IPS-15b (cell line): ENCODE measurements around the gene PTPRN2.
"Not testable (repeated sequence)": the region's sequence is repeated elsewhere in the genome, so short reads cannot be mapped to it uniquely, and the experiment has no call there.

Source experiments
- H3K27me3 ChIP-seq: one replicate; pipeline ENCODE4 v1.6.1; 2013; ENCODE audit warnings: low read length; ENCODE audit not compliant: control insufficient read depth, insufficient read depth
- H3K36me3 ChIP-seq: one replicate; pipeline ENCODE4 v1.6.1; 2013; ENCODE audit warnings: low read length; ENCODE audit not compliant: control insufficient read depth, insufficient read depth
- H3K4me1 ChIP-seq: one replicate; pipeline ENCODE4 v1.6.1; 2013; ENCODE audit warnings: mild to moderate bottlenecking, low read length; ENCODE audit not compliant: control insufficient read depth, insufficient read depth
- H3K4me3 ChIP-seq: one replicate; pipeline ENCODE4 v1.5.1; 2013; ENCODE audit warnings: low read depth, low read length
- H3K9ac ChIP-seq: one replicate; pipeline ENCODE4 v1.6.1; 2013; ENCODE audit warnings: low read depth, mild to moderate bottlenecking, low read length
- H3K9me3 ChIP-seq: one replicate; pipeline ENCODE4 v1.6.1; 2013; ENCODE audit warnings: mild to moderate bottlenecking, low read length; ENCODE audit not compliant: control insufficient read depth, insufficient read depth

The PTPRN2 gene

GRCh38 chr7:157562522-157563398 lies 1024.9 kb downstream of the PTPRN2 start:
- H3K36me3 ChIP-seq, H3K4me1 ChIP-seq, H3K9me3 ChIP-seq, H3K9ac ChIP-seq, H3K4me3 ChIP-seq, H3K27me3 ChIP-seq: not testable (repeated sequence)

GRCh38 chr7:157561816-157562410 lies 1025.7 kb downstream of the PTPRN2 start:
- H3K27me3 ChIP-seq, result no peaks in the 10 kb centered on the region
- H3K36me3 ChIP-seq, result peaks cover 2% of the 10 kb centered on the region
- no peaks in the 10 kb centered on the region for H3K4me1 ChIP-seq
- no peak overlapping the region for H3K4me3 ChIP-seq
- no peaks in the 10 kb centered on the region for H3K9me3 ChIP-seq
- H3K9ac ChIP-seq, result no peak overlapping the region

GRCh38 chr7:157561523-157561785 lies 1026.2 kb downstream of the PTPRN2 start:
- Histone ChIP-seq H3K4me3 (no peak overlapping the region), H3K4me1 (no peaks in the 10 kb centered on the region), H3K27me3 (no peaks in the 10 kb centered on the region), H3K9me3 (no peaks in the 10 kb centered on the region), H3K9ac (no peak overlapping the region), H3K36me3 (no peaks in the 10 kb centered on the region)

- Histone ChIP-seq H3K9ac (no peak overlapping the region), H3K36me3 (no peaks in the 10 kb centered on the region), H3K27me3 (no peaks in the 10 kb centered on the region), H3K4me3 (no peak overlapping the region), H3K4me1 (no peaks in the 10 kb centered on the region), H3K9me3 (no peaks in the 10 kb centered on the region)
Observed at GRCh38 chr7:157560710-157561522, 1026.7 kb downstream of the PTPRN2 start.

- Histone ChIP-seq H3K27me3 (no peaks in the 10 kb centered on the region), H3K36me3 (no peaks in the 10 kb centered on the region), H3K9me3 (no peaks in the 10 kb centered on the region), H3K4me1 (no peaks in the 10 kb centered on the region), H3K4me3 (no peak overlapping the region), H3K9ac (no peak overlapping the region)
Observed at GRCh38 chr7:157560258-157560654, 1027.4 kb downstream of the PTPRN2 start.

GRCh38 chr7:157559596-157560257 lies 1027.9 kb downstream of the PTPRN2 start:
- Histone ChIP-seq H3K4me3 (no peak overlapping the region), H3K9ac (no peak overlapping the region), H3K36me3 (no peaks in the 10 kb centered on the region), H3K9me3 (no peaks in the 10 kb centered on the region), H3K4me1 (no peaks in the 10 kb centered on the region), H3K27me3 (no peaks in the 10 kb centered on the region)

- H3K36me3 ChIP-seq, result no peaks in the 10 kb centered on the region
- H3K9me3 ChIP-seq, result no peaks in the 10 kb centered on the region
- no peak overlapping the region for H3K4me3 ChIP-seq
- H3K9ac ChIP-seq, result no peak overlapping the region
- H3K4me1 ChIP-seq, result no peaks in the 10 kb centered on the region
- H3K27me3 ChIP-seq, result no peaks in the 10 kb centered on the region
Observed at GRCh38 chr7:157558875-157559595, 1028.6 kb downstream of the PTPRN2 start.

GRCh38 chr7:157558516-157558874 lies 1029.1 kb downstream of the PTPRN2 start:
- H3K4me1 ChIP-seq, result no peaks in the 10 kb centered on the region
- H3K9me3 ChIP-seq, result no peaks in the 10 kb centered on the region

GRCh38 chr7:157558061-157558460 lies 1029.6 kb downstream of the PTPRN2 start:
- H3K9me3 ChIP-seq, result no peaks in the 10 kb centered on the region
- no peak overlapping the region for H3K4me3 ChIP-seq
- H3K36me3 ChIP-seq, result no peaks in the 10 kb centered on the region
- no peaks in the 10 kb centered on the region for H3K27me3 ChIP-seq
- H3K4me1 ChIP-seq, result no peaks in the 10 kb centered on the region
- H3K9ac ChIP-seq, result no peak overlapping the region

More at GRCh38 chr7:157558516-157558874, 1029.1 kb downstream of the PTPRN2 start:
- Histone ChIP-seq H3K9ac (no peak overlapping the region), H3K27me3 (no peaks in the 10 kb centered on the region), H3K36me3 (no peaks in the 10 kb centered on the region), H3K4me3 (no peak overlapping the region)

GRCh38 chr7:157557263-157557662 lies 1030.4 kb downstream of the PTPRN2 start:
- Histone ChIP-seq H3K4me3 (no peak overlapping the region), H3K36me3 (no peaks in the 10 kb centered on the region), H3K9me3 (no peaks in the 10 kb centered on the region), H3K4me1 (no peaks in the 10 kb centered on the region), H3K9ac (no peak overlapping the region), H3K27me3 (no peaks in the 10 kb centered on the region)

- Histone ChIP-seq H3K4me1 (no peaks in the 10 kb centered on the region), H3K4me3 (no peak overlapping the region), H3K36me3 (no peaks in the 10 kb centered on the region), H3K9me3 (no peaks in the 10 kb centered on the region), H3K27me3 (no peaks in the 10 kb centered on the region), H3K9ac (no peak overlapping the region)
Observed at GRCh38 chr7:157556642-157556944, 1031.0 kb downstream of the PTPRN2 start.
